H1 (cell line): ENCODE results near the gene STEAP2. TPM values are rescaled to one million over a fixed set of nuclear protein-coding genes. Genes with fewer than 3 reads are reported as not detected.

Source experiments
- BCL11A ChIP-seq, 2 experiments: IDR thresholded peaks; one replicate each; pipeline ENCODE4 v1.6.1; 2011; ENCODE audit warnings: low read depth in 2 of 2, low read length in 2 of 2, mild to moderate bottlenecking in 2 of 2
- polyA plus RNA-seq, 7 experiments: library from polyadenylated mRNA; depleted of rRNA in 3 of 7; stranded (reverse) in 5 of 7; unstranded in 2 of 7; fragments of >200 nt in 5 of 7; fragments of 200-250 nt in 2 of 7; gene quantifications; 1 replicate in 5 of 7; 2 replicates in 1 of 7; 4 replicates in 1 of 7; pipeline versions ENCODE4 v1.2.1 to v1.2.3, GENCODE V29; 2011 to 2013; ENCODE audit warnings: missing spikeins in 2 of 7, mixed read lengths in 2 of 7
- total RNA-seq: library from RNA; stranded (reverse); fragmentation: NEBNext Ultra II Directional; extraction: Animal tissue kit (Norgen Biotek cat#: 25700); gene quantifications from 2 replicates; pipeline ENCODE4 v1.2.1, GENCODE V29; 2021

STEAP2 gene
- total and polyA plus RNA-seq, 2 of the 8 experiments (the other 6 are each of a cell fraction or from before 2014, with no cell fraction given): 13.4 to 18.4 TPM

DNA sequence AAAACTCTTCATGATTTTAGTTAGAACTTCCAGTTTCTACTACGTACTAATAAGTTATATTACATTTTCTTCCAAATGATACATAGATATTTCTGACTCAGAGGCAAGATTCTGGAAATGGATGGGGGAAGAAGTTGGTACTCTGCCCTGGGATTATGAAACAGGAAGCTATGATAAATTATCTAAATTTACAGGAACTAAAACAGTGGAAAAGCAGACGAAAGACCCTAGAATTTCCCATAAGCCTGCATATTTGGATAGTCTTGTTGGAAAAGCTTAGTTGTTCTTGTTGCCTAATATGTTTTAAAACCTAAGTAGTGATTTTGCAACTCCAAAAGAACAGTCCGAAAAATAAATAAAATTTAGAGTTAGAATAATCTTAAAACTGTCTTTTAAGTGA is 55.3 kb downstream of the STEAP2 start (continued):
- TF ChIP-seq BCL11A (IDR thresholded peaks at IDR 0.05; ENCODE audit: low read depth in 2 of 2, low read length in 2 of 2): no peak
